NCI-H2196 (cell line): ENCODE measurements around the gene BLTP3B.

Source experiments
- DNase-seq: peaks from one replicate; lab custom pipeline; 2025; ENCODE audit not compliant: unreplicated experiment; lab: John Stamatoyannopoulos, UW

Gene BLTP3B

GRCh38 chr12:100164153-100164704 is 21.6 kb upstream of the BLTP3B start:
- no peak for DNase-seq

GRCh38 chr12:100163416-100164152 is 20.9 kb upstream of the BLTP3B start:
- DNase-seq = peak; percentile 85

DNA sequence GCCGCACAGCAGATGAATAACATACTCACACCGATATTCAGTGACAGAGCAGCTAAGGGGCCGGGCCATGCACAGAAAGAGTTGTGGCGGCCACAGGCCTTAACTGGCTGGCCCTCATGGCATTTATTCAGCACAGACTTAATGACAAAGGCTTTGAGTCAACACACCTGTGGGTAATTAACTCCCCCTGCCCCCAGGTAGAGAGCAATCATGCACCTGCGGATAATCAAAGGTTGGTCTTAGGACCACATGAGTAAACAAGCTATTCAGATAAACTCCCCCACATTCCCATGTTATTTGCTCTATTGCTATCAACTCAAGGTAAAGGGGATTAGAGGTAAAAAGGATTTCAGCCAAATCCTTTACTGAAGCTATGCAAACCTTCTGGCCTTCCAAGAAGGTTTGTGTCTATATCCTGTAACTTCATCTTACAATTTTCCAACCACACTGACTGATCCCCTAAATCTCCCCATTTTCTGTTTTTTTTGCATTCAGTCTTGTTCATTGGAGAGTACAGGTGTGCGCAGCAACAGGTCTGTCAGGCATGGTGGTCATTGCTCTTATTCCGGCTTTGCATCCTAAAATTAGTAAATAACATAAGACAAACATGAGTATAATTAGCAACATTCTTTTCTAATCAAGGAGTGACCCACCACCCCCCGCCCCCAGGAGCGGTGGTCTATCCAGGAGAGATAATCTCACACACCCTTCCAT is 16.9 kb upstream of the BLTP3B start:
- no peak for DNase-seq

DNA sequence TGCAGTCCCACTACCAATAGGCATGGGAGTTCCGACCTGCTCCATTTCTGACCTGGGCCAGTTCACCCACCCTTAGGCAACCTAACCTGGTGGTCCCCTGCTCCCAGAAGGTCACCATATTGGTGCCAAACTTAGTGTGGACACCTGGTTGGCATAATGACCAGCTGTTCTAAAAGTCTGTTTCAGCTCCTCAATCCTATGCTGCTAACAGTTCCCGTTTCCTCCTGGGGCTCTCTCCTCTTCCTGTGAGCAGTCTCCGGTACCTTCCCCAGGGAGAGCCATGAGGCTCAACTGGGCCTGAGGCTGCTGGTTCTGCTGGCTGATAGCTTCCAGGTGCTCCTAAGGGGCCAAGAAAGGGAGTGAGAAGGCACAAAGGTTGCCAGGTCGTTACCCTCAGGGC is 15.9 kb upstream of the BLTP3B start:
- DNase-seq = no peak

DNA sequence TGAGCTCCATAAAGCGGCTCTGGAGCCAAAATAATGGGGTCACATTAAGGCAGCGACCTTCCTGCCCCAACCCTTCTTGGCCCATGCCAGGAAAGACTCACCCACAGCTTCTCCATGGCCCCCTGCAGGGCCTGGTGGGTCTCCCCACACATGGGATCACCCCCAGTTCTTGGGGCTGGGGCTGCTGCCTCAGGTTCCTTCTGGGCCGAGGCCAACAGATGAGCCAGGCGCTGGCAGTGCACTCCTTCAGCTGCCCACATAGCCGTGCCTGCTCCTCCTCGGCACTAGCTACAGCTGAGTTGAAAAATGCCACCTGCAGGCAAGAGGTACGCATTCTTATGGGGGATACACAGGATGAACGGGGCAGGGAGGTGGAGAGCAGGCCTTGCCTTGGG is 14.8 kb upstream of the BLTP3B start:
- no peak for DNase-seq

DNA sequence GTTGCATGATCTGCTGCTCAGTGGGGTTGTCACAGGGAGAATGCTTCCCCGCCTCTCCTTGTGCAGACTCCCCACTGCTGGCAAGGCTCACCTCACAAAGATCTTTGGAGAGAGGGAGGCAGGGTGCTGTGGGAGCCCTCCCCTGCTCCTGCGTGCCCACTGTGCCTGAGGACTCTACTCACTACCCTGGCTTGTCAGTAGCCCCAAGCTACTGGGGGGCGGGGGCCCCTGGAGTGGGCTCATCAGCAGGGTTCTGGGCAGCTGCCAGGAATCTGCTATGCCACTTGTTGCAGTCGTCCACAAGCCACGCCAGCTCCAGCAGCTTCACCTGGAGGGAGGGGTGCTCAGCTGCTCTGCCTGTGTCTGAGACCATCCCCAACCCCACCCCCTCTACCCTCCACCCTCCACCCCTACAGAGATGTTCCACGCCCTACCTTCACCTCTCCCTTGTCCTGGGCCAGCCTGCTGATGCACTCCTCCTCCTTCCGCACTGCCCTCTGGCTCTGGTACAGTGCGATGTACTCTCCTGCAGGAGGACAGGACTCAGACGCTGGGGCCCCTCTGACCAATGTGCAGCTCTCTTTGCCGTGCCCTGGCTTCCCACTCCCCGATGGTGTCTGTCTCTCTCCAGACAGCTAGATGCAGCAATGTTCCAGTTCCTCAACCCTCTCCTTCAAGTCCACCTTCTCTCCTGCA is 14.2 kb upstream of the BLTP3B start:
- DNase-seq = no peak

DNA sequence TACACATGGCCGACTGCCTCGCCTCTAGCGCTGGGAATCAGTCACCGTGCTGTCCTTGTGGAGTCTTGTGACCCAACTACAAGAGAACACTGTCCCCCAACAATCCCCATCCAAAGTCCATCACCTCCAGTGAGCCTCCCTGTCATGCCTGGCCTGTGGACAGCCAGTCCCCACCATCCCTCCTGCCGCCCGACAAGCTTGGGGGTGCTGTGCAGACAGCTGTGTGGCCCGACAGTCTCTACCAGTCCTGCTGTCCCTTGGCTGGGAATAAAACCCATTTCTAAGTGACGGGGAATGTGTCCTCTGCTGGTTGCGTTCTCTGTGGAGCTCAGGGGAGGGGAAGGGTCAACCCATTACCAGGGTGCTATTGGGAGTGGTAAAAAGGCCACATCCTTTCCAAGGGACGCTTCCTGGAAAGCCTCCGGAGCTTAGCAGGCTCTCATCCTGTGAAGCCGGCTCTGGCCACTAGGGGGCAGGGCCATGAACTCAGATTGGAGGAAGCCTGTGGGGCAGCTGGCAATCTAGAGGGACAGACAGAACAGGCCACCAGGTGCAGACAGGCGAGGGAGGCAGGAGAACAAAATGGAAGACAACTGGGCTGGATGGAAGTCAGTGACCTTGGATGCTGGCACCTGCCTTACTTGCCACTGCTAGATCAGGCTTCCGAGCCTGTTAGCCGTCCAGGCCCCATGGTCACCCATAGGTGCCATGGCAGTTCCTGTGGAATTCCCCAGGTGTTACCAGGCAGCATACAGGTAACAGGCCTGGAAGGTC is 12.0 kb upstream of the BLTP3B start:
- DNase-seq = peak; percentile 47

- no peak for DNase-seq
Measured at GRCh38 chr12:100153131-100153530, 10.5 kb upstream of the BLTP3B start.

GRCh38 chr12:100151769-100152168 is 9.1 kb upstream of the BLTP3B start:
- no peak for DNase-seq

DNA sequence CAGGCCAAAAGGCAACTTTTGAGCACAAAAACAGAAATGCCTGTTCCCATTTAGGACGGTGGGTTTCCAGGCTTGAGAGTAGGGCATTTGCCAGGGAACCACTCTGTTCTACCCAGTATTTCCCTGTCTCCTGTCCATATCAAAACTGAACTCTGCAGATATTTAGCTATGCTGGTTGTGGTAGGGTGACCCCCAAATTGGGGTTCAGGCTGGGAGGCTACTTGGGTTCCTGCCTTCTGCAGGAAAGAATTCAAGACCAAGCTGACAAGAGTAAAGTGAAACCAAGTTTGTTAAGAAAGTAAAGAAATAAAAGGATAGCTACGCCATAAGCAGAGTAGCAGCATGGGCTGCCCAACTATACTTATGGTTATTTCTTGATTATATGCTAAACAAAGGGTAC is 3.6 kb upstream of the BLTP3B start:
- no peak for DNase-seq

- DNase-seq = no peak
Measured at GRCh38 chr12:100145643-100146042, 3.0 kb upstream of the BLTP3B start.

GRCh38 chr12:100141998-100142850 is 450 bp downstream of the BLTP3B start:
- peak; percentile 39 for DNase-seq

- no peak for DNase-seq
Measured at GRCh38 chr12:100141666-100141997, 1.0 kb downstream of the BLTP3B start.

GRCh38 chr12:100138803-100139098 is 3.9 kb downstream of the BLTP3B start:
- DNase-seq = no peak

DNA sequence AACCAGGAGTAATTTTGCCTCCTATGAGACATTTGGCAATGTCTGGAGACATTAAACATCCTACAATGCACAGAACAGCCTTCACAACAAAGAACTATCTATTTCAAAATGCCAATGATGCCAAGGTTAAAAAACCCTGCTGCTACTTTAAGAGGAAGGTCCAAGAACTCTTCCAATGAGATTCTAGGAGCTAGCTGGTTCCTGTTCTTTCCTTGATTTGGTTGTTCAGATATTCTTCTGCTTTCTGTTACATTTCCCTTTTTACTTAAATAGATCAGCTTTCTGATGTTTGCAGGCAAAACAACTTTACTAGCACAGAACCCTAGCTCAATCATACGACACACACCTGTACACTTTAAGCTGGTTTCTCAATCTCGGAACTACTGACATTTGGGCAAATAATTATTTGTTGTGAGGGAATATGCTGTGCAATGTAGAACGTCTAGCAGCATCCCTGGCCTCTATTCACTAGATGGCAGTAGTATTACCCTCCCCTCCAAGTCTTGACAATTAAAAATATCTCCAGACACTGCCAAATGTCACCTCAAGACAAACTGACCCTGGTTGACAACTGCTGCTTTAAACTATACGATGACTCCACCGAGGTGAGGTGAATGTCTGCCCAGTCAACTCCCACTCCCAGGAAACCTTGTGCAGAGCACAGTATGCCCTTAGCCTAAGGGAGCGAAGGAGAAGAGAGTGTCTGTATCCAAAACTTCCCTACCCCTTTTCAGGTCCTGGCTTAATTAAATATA is 4.4 kb downstream of the BLTP3B start:
- no peak for DNase-seq

DNA sequence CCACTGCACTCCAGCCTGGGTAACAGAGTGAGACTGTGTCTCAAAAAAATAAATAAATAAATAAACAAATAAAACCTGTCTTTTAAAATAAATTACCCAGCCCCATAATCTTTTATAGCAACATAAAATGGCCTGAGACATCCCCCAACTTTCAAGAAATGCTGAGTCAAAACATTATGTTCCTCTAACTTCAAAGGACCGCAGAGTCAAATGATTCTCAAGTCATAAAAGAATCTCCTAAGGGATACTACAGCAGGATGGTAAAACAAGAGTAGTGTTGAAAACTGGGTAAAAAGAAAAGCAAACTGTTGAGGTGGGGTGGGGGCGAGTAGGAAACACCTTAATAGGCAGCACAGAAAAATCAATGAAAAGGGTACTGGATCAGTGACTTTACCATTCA is 9.5 kb downstream of the BLTP3B start:
- no peak for DNase-seq

- peak; percentile 15 for DNase-seq
Measured at GRCh38 chr12:100128512-100128908, 14.2 kb downstream of the BLTP3B start.

- no peak for DNase-seq
Measured at GRCh38 chr12:100127766-100128511, 14.7 kb downstream of the BLTP3B start.
